Right lobe of liver (tissue), 6 donors: ENCODE results near the gene SPINT2. TPM values are rescaled to one million over a fixed set of nuclear protein-coding genes. Genes with fewer than 3 reads are reported as not detected.

ENCODE experiments used
- ATAC-seq, 4 donors: fragments of 200-7000 bp; cut with Tn5 transposase; one replicate each; pipeline ENCODE4 v1.9.1; 2020; ENCODE audit warnings: mild to moderate bottlenecking in 4 of 4, moderate library complexity in 4 of 4
- DNase-seq, 3 donors: peaks; one replicate each; pipeline ENCODE4 v3.0.0-alpha.2; 2020
- H3K27ac ChIP-seq, 3 donors: fragments of 200-600 bp; one replicate each; pipeline ENCODE4 v1.8.0; 2022
- H3K27me3 ChIP-seq, 2 donors: fragments of 200-600 bp; one replicate each; pipeline ENCODE4 v1.8.0; 2022
- H3K36me3 ChIP-seq, 4 donors: fragments of 200-600 bp; sonication (generic) in 1 of 4; one replicate each; pipeline versions ENCODE4 v1.5.1 to v1.8.0; 2017 to 2022; ENCODE audit warnings: control low read depth in 1 of 4
- H3K4me1 ChIP-seq, 4 donors: fragments of 200-600 bp; sonication (generic) in 1 of 4; one replicate each; pipeline versions ENCODE4 v1.5.1 to v1.8.0; 2017 to 2022; ENCODE audit warnings: control low read depth in 1 of 4
- H3K4me3 ChIP-seq, 3 donors: fragments of 200-600 bp; one replicate each; pipeline ENCODE4 v1.8.0; 2022
- H3K9me3 ChIP-seq, 4 donors: fragments of 200-600 bp; sonication (generic) in 1 of 4; one replicate each; pipeline versions ENCODE4 v1.5.1 to v1.8.0; 2017 to 2022; ENCODE audit warnings: control low read depth in 1 of 4
- CTCF ChIP-seq, 4 donors: fragments of 200-600 bp in 3 of 4; fragments of 450-650 bp in 1 of 4; IDR thresholded peaks; one replicate each; pipeline versions ENCODE4 v1.5.1 to v1.8.0; 2016 to 2022; ENCODE audit warnings: antibody characterized with exemption in 4 of 4, mild to moderate bottlenecking in 2 of 4
- POLR2A ChIP-seq: fragments of 450-650 bp; IDR thresholded peaks from one replicate; pipeline ENCODE4 v1.6.1; 2017; ENCODE audit warnings: antibody characterized with exemption, mild to moderate bottlenecking
- WGBS: methylation state at CpG from one replicate; pipeline ENCODE4 v1.1.6; 2018; ENCODE audit warnings: low coverage, low lambda C conversion rate; ENCODE audit not compliant: insufficient coverage; ENCODE audit errors: missing lambda C conversion rate; 5-methylcytosine and 5-hydroxymethylcytosine counted together
- intact Hi-C, 2 donors: fragments of 100-400 bp; cut with DNase I; formaldehyde crosslinking; loops; one replicate each; pipeline versions ENCODE4 v1.11.2 to v1.14.1; 2022
- total RNA-seq, 6 experiments: library from RNA; depleted of rRNA in 2 of 6; stranded (reverse); fragments of >200 nt in 2 of 6; fragmentation: NEBNext Ultra II Directional in 3 of 6; extraction: Animal tissue kit (Norgen Biotek cat#: 25700) in 3 of 6; gene quantifications; one replicate each; pipeline versions ENCODE4 v1.1.0 to v1.2.4, GENCODE V29; 2016 to 2023
- donor health status: DM: no; HTN: yes; CAD: no.
- donor health status: DM: no; HTN: no; CAD: no.
- donor health status: DM: no; HTN: no; CAD: no.
- donor health status: DM: no; HTN: yes; CAD: no.
- donor health status: DM: no; HTN: yes; CAD: no.

Gene SPINT2
- total RNA-seq, 6 experiments from 2014 or later = 3.5 to 19.1 (median 6.2) TPM

GRCh38 chr19:38221421-38221820 lies 43.0 kb upstream of the SPINT2 start:
- no peaks in the 10 kb centered on the region for H3K36me3 ChIP-seq
- H3K27ac ChIP-seq = no peak overlapping the region
- no peaks in the 10 kb centered on the region for H3K9me3 ChIP-seq
- no peak overlapping the region for H3K4me3 ChIP-seq
- DNase-seq (no peak), ATAC-seq (no peak)
- TF ChIP-seq CTCF (IDR thresholded peaks at IDR 0.05) (no peak), POLR2A (no peak)
- H3K27me3 ChIP-seq = peaks cover 3 to 9% of the 10 kb centered on the region in 2 donors
- WGBS = no CpG with 5 or more reads among the region's 6 CpGs
- no peaks in the 10 kb centered on the region for H3K4me1 ChIP-seq
- intact Hi-C loops = loop anchor here in 1 of 2 donors (10.0 kb wide), 1 partner anchor 327 kb away; no protein-coding TSS in a partner anchor

- no peaks in the 10 kb centered on the region for H3K4me1 ChIP-seq
- H3K36me3 ChIP-seq = no peaks in the 10 kb centered on the region
- no peak for DNase-seq
- intact Hi-C loops = loop anchor here in 1 of 2 donors (10.0 kb wide), 1 partner anchor 327 kb away; no protein-coding TSS in a partner anchor
- TF ChIP-seq POLR2A = no peak
- TF ChIP-seq CTCF (IDR thresholded peaks at IDR 0.05) = no peak
- H3K27me3 ChIP-seq = peaks cover 3 to 11% of the 10 kb centered on the region in 2 donors
- 74% methylated on average over 12 of the region's 64 CpGs for WGBS
- no peak overlapping the region for H3K27ac ChIP-seq
- no peaks in the 10 kb centered on the region for H3K9me3 ChIP-seq
- H3K4me3 ChIP-seq = no peak overlapping the region
- no peak for ATAC-seq
Measured at GRCh38 chr19:38221919-38222830, 42.2 kb upstream of the SPINT2 start.

- H3K27me3 ChIP-seq = peaks cover 3 to 20% of the 10 kb centered on the region in 2 donors
- 80% methylated on average over 3 of the region's 3 CpGs for WGBS
- no peak for DNase-seq
- H3K4me1 ChIP-seq = no peaks in the 10 kb centered on the region
- TF ChIP-seq POLR2A (no peak), CTCF (IDR thresholded peaks at IDR 0.05) (no peak)
- no peaks in the 10 kb centered on the region for H3K9me3 ChIP-seq
- ATAC-seq = no peak
- no peak overlapping the region for H3K27ac ChIP-seq
- intact Hi-C loops = loop anchor here in 1 of 2 donors (10.0 kb wide), 1 partner anchor 328 kb away; no protein-coding TSS in a partner anchor
- H3K36me3 ChIP-seq = no peaks in the 10 kb centered on the region
- H3K4me3 ChIP-seq = no peak overlapping the region
Measured at GRCh38 chr19:38223119-38223523, 41.3 kb upstream of the SPINT2 start.

GRCh38 chr19:38223617-38224013 lies 40.8 kb upstream of the SPINT2 start:
- ATAC-seq (no peak), DNase-seq (no peak)
- Histone ChIP-seq H3K27ac (no peak overlapping the region), H3K4me3 (no peak overlapping the region), H3K4me1 (no peaks in the 10 kb centered on the region), H3K36me3 (no peaks in the 10 kb centered on the region), H3K27me3 (peaks cover 3 to 21% of the 10 kb centered on the region in 2 donors), H3K9me3 (no peaks in the 10 kb centered on the region)
- 37% methylated on average over 2 of the region's 13 CpGs for WGBS
- no peak for TF ChIP-seq POLR2A
- TF ChIP-seq CTCF (IDR thresholded peaks at IDR 0.05) = no peak
- intact Hi-C loops = loop anchor here in 1 of 2 donors (10.0 kb wide), 1 partner anchor 329 kb away; no protein-coding TSS in a partner anchor
